Endothelial cell of umbilical vein (primary cell): ENCODE results near the gene ZNF618. TPM values are rescaled to one million over a fixed set of nuclear protein-coding genes. Genes with fewer than 3 reads are reported as not detected.

Experiments used
- BruUV-seq: library from RNA; stranded (reverse); fragments of 400-500 nt; replicated peaks from 2 replicates; lab custom pipeline; 2021; lab: Mats Ljungman, UMichigan
- CTCF ChIA-PET: fragments of 300-600, 350-600 bp; sonication (Branson Sonifier 250); formaldehyde crosslinking; loops from one replicate; lab custom pipeline; 2021; ENCODE audit warnings: antibody characterized with exemption, inconsistent platforms; lab: Charles Lee
- POLR2A ChIA-PET: fragments of 300-600, 350-600 bp; sonication (Branson Sonifier 250); formaldehyde crosslinking; loops from one replicate; lab custom pipeline; 2021; ENCODE audit warnings: antibody characterized with exemption, inconsistent platforms; lab: Charles Lee
- DNase-seq: peaks from one replicate; pipeline ENCODE4 v3.0.0-alpha.2; 2011; ENCODE audit warnings: low read depth, low spot score
- FAIRE-seq: peaks from 2 replicates; lab custom pipeline; 2011; peaks lifted over from hg19 to GRCh38; lab: Jason Lieb, UNC
- H2AFZ ChIP-seq: 2 replicates; pipeline ENCODE4 v1.6.0; 2012; ENCODE audit warnings: low read depth, low read length, control low read depth, inconsistent platforms
- H3K27ac ChIP-seq: 2 replicates; pipeline ENCODE4 v1.5.1; 2011; ENCODE audit warnings: low read depth, mild to moderate bottlenecking, control low read depth, low read length, moderate library complexity; ENCODE audit not compliant: insufficient read depth
- H3K27me3 ChIP-seq, 2 experiments: 2 replicates each; pipeline versions ENCODE4 v1.6.0 to v1.6.1; 2011; ENCODE audit warnings: low read length in 2 of 2, mixed read lengths in 1 of 2; ENCODE audit not compliant: control insufficient read depth in 2 of 2, insufficient read depth in 2 of 2
- H3K36me3 ChIP-seq, 2 experiments: 2 replicates in 1 of 2; 3 replicates in 1 of 2; pipeline ENCODE4 v1.5.1; 2011; ENCODE audit warnings: low read length in 2 of 2, mild to moderate bottlenecking in 1 of 2, moderate library complexity in 1 of 2; ENCODE audit not compliant: control insufficient read depth in 2 of 2, insufficient read depth in 2 of 2; ENCODE audit errors: extremely low read depth in 1 of 2
- H3K4me1 ChIP-seq: 3 replicates; pipeline ENCODE4 v1.5.1; 2011; ENCODE audit warnings: mild to moderate bottlenecking, low read length; ENCODE audit not compliant: control insufficient read depth, insufficient read depth; ENCODE audit errors: extremely low read depth
- H3K4me2 ChIP-seq: 2 replicates; pipeline ENCODE4 v1.6.1; 2011; ENCODE audit warnings: low read length, control low read depth, mixed read lengths; ENCODE audit not compliant: insufficient read depth
- H3K4me3 ChIP-seq, 3 experiments: fragments of 200-600 bp in 1 of 3; sonication (generic), shearing (Covaris generic) in 1 of 3; replicated peaks in 1 of 3; 2 replicates each; pipeline ENCODE4 v1.5.1; 2011 to 2016; ENCODE audit warnings: control low read depth in 3 of 3, low read length in 3 of 3, mild to moderate bottlenecking in 2 of 3, inconsistent platforms in 1 of 3, low read depth in 1 of 3, moderate library complexity in 1 of 3; ENCODE audit not compliant: insufficient read depth in 1 of 3
- H3K79me2 ChIP-seq: 2 replicates; pipeline ENCODE4 v1.6.0; 2012; ENCODE audit warnings: low read length, inconsistent platforms; ENCODE audit not compliant: control insufficient read depth, insufficient read depth
- H3K9ac ChIP-seq: replicated peaks from 2 replicates; pipeline ENCODE3; 2011; ENCODE audit warnings: low read length, control low read depth; ENCODE audit not compliant: insufficient read depth; ENCODE audit errors: extremely low read depth
- H3K9me1 ChIP-seq: replicated peaks from 3 replicates; pipeline ENCODE4 v1.6.0; 2011; ENCODE audit warnings: mild to moderate bottlenecking, low read length; ENCODE audit not compliant: control insufficient read depth, insufficient read depth; ENCODE audit errors: extremely low read depth
- H3K9me3 ChIP-seq: replicated peaks from 2 replicates; pipeline ENCODE4 v1.5.1; 2012; ENCODE audit warnings: low read length, inconsistent platforms; ENCODE audit not compliant: control insufficient read depth, insufficient read depth
- H4K20me1 ChIP-seq: replicated peaks from 2 replicates; pipeline ENCODE3; 2011; ENCODE audit warnings: mild to moderate bottlenecking, low read length; ENCODE audit not compliant: control insufficient read depth, insufficient read depth; ENCODE audit errors: extremely low read depth
- EZH2 ChIP-seq: IDR thresholded peaks from 2 replicates; pipeline ENCODE4 v1.6.1; 2012; ENCODE audit warnings: borderline replicate concordance, low read depth, mild to moderate bottlenecking, moderate library complexity, low read length, inconsistent platforms; ENCODE audit not compliant: severe bottlenecking
- FOS ChIP-seq: IDR thresholded peaks from 2 replicates; pipeline ENCODE4 v1.6.1; 2011; ENCODE audit warnings: mild to moderate bottlenecking, low read length, moderate library complexity, borderline replicate concordance; ENCODE audit not compliant: insufficient read depth
- GATA2 ChIP-seq: IDR thresholded peaks from 2 replicates; pipeline ENCODE4 v1.7.0; 2011; ENCODE audit warnings: low read depth, mild to moderate bottlenecking, moderate library complexity, mixed read lengths, low read length; ENCODE audit not compliant: insufficient read length, insufficient read depth
- JUN ChIP-seq: IDR thresholded peaks from 2 replicates; pipeline ENCODE4 v1.6.1; 2011; ENCODE audit warnings: borderline replicate concordance, low read depth; ENCODE audit not compliant: insufficient read length, insufficient read depth
- MAX ChIP-seq: IDR thresholded peaks from 2 replicates; pipeline ENCODE4 v1.6.1; 2011; ENCODE audit not compliant: insufficient read depth, insufficient read length
- MYC ChIP-seq: IDR thresholded peaks from one replicate; pipeline ENCODE4 v1.6.1; 2011; ENCODE audit warnings: mild to moderate bottlenecking, low read depth, low read length
- POLR2A ChIP-seq: IDR thresholded peaks from 2 replicates; pipeline ENCODE4 v1.6.1; 2012; ENCODE audit warnings: low read depth, mild to moderate bottlenecking, control low read depth, low read length
- POLR2AphosphoS5 ChIP-seq: IDR thresholded peaks from 2 replicates; pipeline ENCODE4 v1.6.1; 2012; ENCODE audit warnings: low read depth, mild to moderate bottlenecking, control low read depth, low read length, moderate library complexity; ENCODE audit not compliant: insufficient read depth
- dilution Hi-C: fragments of 300-500 bp; cut with MboI; formaldehyde crosslinking; loops from one replicate; pipeline ENCODE4 v1.15.0; 2019; ENCODE audit warnings: low sequenced_read_pairs; ENCODE audit not compliant: extremely low pct_ligation_motif_present
- intact Hi-C: fragments of 100-400 bp; cut with micrococcal nuclease; formaldehyde crosslinking; loops from one replicate; pipeline ENCODE4 v1.10.0; 2022
- polyA plus RNA-seq, 4 experiments: library from polyadenylated mRNA; depleted of rRNA in 3 of 4; stranded (reverse) in 3 of 4; unstranded in 1 of 4; fragments of >200 nt; gene quantifications; 2 replicates each; pipeline versions ENCODE4 v1.2.1 to v1.2.3, GENCODE V29; 2011 to 2012; ENCODE audit warnings: missing spikeins in 1 of 4
- total RNA-seq: library from RNA; stranded (reverse); gene quantifications from 2 replicates; pipeline ENCODE4 v1.2.3, GENCODE V29; 2021
- TF ChIP-seq, protein P1 (sequence below), 2 donors: IDR thresholded peaks; 1 replicate in 1 of 2; 2 replicates in 1 of 2; pipeline ENCODE4 v1.5.1; 2011; ENCODE audit warnings: low read length in 2 of 2, mild to moderate bottlenecking in 2 of 2, moderate library complexity in 2 of 2, control low read depth in 1 of 2, inconsistent platforms in 1 of 2, low read depth in 1 of 2; ENCODE audit not compliant: insufficient read depth in 1 of 2; ENCODE audit errors: extremely low read depth in 1 of 2

Gene ZNF618
- total and polyA plus RNA-seq, 2 donors (not counting 3 experiments of a cell fraction or from before 2014, with no cell fraction given): 22.6 to 80.3 TPM

GRCh38 chr9:113927277-113927676, 51.2 kb downstream of the ZNF618 start:
- Histone ChIP-seq H3K4me2 (no peak overlapping the region), H2AFZ (no peak overlapping the region), H4K20me1 (peaks cover 3% of the 10 kb centered on the region), H3K27ac (no peak overlapping the region), H3K9me3 (peaks cover 1% of the 10 kb centered on the region), H3K4me3 (no peak overlapping the region), H3K27me3 (no peaks in the 10 kb centered on the region), H3K9ac (no peak overlapping the region), H3K9me1 (no peaks in the 10 kb centered on the region), H3K79me2 (peaks cover 82% of the 10 kb centered on the region), H3K4me1 (peaks cover 27% of the 10 kb centered on the region), H3K36me3 (no peaks in the 10 kb centered on the region)
- ChIA-PET CTCF (interaction anchor here (0.7 to 3.7 kb wide), 6 partner anchors 9 to 118 kb away, joined by 3 to 17 read pairs (median 4); no protein-coding TSS in a partner anchor), POLR2A (no interaction called here)
- TF ChIP-seq FOS (no peak), MAX (no peak), POLR2AphosphoS5 (no peak), MYC (no peak), EZH2 (no peak), JUN (no peak), GATA2 (no peak), POLR2A (no peak)
- TF ChIP-seq, protein P1, sequence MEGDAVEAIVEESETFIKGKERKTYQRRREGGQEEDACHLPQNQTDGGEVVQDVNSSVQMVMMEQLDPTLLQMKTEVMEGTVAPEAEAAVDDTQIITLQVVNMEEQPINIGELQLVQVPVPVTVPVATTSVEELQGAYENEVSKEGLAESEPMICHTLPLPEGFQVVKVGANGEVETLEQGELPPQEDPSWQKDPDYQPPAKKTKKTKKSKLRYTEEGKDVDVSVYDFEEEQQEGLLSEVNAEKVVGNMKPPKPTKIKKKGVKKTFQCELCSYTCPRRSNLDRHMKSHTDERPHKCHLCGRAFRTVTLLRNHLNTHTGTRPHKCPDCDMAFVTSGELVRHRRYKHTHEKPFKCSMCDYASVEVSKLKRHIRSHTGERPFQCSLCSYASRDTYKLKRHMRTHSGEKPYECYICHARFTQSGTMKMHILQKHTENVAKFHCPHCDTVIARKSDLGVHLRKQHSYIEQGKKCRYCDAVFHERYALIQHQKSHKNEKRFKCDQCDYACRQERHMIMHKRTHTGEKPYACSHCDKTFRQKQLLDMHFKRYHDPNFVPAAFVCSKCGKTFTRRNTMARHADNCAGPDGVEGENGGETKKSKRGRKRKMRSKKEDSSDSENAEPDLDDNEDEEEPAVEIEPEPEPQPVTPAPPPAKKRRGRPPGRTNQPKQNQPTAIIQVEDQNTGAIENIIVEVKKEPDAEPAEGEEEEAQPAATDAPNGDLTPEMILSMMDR (IDR thresholded peaks at IDR 0.05; ENCODE audit: extremely low read depth in 1 of 2, insufficient read depth in 1 of 2, low read depth in 1 of 2, low read length in 2 of 2): no peak
- intact Hi-C loops (loop anchor here (5.0 kb wide), 1 partner anchor 35 kb away; no protein-coding TSS in a partner anchor), dilution Hi-C loops (no loop called here)
- no TSS peak for BruUV-seq
- DNase-seq: peak; percentile 11
- FAIRE-seq: no peak
